ENCODE results near the gene RAPGEF1. TPM values are rescaled to one million over a fixed set of nuclear protein-coding genes. Genes with fewer than 3 reads are reported as not detected.

Gene RAPGEF1
- total and polyA plus RNA-seq, 9 of the 15 experiments (the other 6 are each of a cell fraction or from before 2014, with no cell fraction given), result 0.06 to 44.1 (median 19.9) TPM

GRCh38 chr9:131530920-131531832 is 208.7 kb downstream of the RAPGEF1 start, which contains the start of gene UCK1 (continued):
- TF ChIP-seq, protein P1, sequence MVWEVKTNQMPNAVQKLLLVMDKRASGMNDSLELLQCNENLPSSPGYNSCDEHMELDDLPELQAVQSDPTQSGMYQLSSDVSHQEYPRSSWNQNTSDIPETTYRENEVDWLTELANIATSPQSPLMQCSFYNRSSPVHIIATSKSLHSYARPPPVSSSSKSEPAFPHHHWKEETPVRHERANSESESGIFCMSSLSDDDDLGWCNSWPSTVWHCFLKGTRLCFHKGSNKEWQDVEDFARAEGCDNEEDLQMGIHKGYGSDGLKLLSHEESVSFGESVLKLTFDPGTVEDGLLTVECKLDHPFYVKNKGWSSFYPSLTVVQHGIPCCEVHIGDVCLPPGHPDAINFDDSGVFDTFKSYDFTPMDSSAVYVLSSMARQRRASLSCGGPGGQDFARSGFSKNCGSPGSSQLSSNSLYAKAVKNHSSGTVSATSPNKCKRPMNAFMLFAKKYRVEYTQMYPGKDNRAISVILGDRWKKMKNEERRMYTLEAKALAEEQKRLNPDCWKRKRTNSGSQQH (CRISPR knock-in tag; IDR thresholded peaks at IDR 0.05), result no peak
- TF ChIP-seq BRF1 (IDR thresholded peaks at IDR 0.05; ENCODE audit: borderline replicate concordance, extremely low read depth, insufficient read length) (no peak), GTF2A2 (tag; IDR thresholded peaks at IDR 0.05) (no peak), ETV5 (CRISPR knock-in tag; IDR thresholded peaks at IDR 0.05; ENCODE audit: low read depth) (no peak), ZBTB40 (IDR thresholded peaks at IDR 0.05) (peak; percentile 90), ZBTB40 (CRISPR knock-in tag; IDR thresholded peaks at IDR 0.05) (no peak), PHF8 (IDR thresholded peaks at IDR 0.05; ENCODE audit: borderline replicate concordance, low read length) (peak; percentile 82; the same call in 1 of the 2 replicates), DMBX1 (CRISPR knock-in tag; IDR thresholded peaks at IDR 0.05; ENCODE audit: borderline replicate concordance) (no peak), PHB (CRISPR knock-in tag; IDR thresholded peaks at IDR 0.05) (no peak), ETV6 (IDR thresholded peaks at IDR 0.05; ENCODE audit: borderline replicate concordance in 1 of 2, low read depth in 2 of 2, low read length in 1 of 2) (no peak), ETV6 (CRISPR knock-in tag; IDR thresholded peaks at IDR 0.05; ENCODE audit: borderline replicate concordance) (no peak), RCOR1 (IDR thresholded peaks at IDR 0.05; ENCODE audit: borderline replicate concordance in 1 of 2, low read depth in 2 of 2, low read length in 2 of 2) (no peak)
- TF ChIP-seq, protein P2, sequence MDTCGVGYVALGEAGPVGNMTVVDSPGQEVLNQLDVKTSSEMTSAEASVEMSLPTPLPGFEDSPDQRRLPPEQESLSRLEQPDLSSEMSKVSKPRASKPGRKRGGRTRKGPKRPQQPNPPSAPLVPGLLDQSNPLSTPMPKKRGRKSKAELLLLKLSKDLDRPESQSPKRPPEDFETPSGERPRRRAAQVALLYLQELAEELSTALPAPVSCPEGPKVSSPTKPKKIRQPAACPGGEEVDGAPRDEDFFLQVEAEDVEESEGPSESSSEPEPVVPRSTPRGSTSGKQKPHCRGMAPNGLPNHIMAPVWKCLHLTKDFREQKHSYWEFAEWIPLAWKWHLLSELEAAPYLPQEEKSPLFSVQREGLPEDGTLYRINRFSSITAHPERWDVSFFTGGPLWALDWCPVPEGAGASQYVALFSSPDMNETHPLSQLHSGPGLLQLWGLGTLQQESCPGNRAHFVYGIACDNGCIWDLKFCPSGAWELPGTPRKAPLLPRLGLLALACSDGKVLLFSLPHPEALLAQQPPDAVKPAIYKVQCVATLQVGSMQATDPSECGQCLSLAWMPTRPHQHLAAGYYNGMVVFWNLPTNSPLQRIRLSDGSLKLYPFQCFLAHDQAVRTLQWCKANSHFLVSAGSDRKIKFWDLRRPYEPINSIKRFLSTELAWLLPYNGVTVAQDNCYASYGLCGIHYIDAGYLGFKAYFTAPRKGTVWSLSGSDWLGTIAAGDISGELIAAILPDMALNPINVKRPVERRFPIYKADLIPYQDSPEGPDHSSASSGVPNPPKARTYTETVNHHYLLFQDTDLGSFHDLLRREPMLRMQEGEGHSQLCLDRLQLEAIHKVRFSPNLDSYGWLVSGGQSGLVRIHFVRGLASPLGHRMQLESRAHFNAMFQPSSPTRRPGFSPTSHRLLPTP (IDR thresholded peaks at IDR 0.05; ENCODE audit: borderline replicate concordance, extremely low read depth, insufficient read length), result no peak
